ENCODE data around the gene DNAH5. TPM values are rescaled to one million over a fixed set of nuclear protein-coding genes. Genes with fewer than 3 reads are reported as not detected.

Gene DNAH5
- total RNA-seq, 1 donor, result 0.27 TPM

DNA sequence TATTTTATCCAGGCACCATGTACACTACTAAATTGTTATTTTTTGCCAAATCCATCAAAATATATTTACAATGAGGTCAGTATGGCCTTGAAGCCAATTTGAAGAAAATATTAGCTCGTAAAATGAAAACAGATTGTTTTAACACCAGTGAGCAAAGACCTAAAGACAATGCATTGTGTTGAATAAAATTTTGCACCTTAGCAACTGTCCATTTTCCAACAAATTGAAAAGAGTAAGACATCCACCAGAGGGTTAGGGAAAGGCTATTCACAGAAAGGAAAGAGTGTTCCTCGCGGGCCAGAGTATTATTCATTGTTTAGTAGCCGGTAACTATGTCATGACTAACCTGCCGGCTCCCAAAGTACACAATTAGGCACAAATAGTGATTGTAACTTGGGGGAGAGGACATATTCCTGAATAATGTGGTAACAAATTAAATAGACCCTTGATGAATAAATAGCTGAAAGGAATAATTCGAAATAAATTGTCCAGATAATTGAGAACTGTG, 213.3 kb downstream of the DNAH5 start:
- no peak for DNase-seq (ENCODE audit: low read depth in 2 of 3, low spot score in 2 of 3)

DNA sequence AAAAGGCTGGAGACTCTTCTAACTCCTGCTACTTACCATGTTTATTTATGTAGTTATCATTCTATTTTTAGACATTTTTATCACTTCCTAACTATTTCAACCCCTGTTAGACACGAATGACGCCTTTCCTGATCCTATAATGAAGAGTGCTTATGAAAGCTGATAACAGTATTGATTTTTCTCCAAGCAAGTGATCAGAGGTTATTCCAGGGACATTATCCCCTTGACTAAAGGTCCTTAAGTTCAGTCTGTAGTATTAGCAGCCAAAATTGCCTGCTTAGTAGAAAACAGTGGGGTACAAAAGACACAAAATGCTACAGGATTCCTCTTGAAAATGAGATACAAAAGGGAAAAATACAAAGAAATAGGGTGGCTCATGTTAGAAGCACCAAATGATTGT, 235.6 kb downstream of the DNAH5 start:
- DNase-seq (ENCODE audit: low read depth in 2 of 3, low spot score in 2 of 3), result no peak

DNA sequence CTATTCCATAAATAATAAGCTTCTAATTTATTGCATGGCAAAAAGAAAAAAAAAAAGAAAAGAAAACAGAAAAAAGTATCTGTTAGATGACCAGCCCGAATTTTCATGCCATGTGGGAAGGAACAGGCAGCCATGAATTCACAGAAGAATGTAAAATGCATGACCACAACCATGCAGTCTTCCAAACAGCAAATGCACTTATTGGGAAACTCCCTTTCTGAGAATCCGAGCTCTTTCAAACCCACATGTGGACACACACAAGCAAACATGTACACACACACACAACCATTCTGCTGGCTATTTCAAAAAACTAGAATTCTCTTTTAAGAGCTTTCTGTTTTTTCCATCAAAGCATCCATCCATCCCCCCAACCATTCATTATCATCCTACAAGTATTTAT, 236.1 kb downstream of the DNAH5 start:
- DNase-seq (ENCODE audit: low read depth in 2 of 3, low spot score in 2 of 3), result no peak

DNA sequence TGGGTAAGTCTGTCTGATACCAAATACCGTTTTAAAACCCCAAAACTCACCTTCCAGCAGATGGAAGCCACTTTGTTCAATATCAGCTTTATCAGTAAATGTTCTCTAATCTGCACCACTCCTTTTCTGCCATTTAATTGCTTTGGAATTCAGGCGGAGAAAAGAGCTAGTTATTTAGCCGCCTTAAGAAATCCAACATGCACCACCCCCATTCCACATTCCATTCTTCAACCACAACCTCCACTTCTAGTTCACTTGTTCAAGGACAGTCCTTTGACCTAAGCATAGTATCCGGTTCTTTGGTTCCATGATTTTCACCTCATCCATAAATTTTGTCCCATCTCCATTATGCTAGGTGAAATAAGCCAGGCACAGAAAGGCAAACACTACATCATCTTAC, 240.1 kb downstream of the DNAH5 start:
- DNase-seq (ENCODE audit: low read depth in 2 of 3, low spot score in 2 of 3), result no peak

DNA sequence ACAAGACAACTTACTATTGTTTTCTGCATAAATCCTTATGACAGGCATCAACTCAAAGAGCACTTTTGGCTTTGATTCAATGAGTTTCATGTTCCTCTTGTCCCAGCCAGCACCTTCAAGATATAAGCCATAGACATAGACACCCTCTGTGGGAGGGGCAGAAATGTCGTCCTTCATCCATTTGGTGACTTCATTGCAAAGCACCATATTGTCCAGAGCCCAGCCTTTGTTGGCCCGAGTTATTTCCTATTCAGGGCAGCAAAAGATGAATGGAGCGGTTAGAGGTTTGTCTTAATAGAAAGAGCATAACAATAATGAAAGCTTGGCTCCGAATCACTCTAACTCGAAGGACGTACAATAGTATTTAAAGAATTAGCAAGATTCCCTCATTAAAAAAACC, 243.9 kb downstream of the DNAH5 start:
- DNase-seq (ENCODE audit: low read depth in 2 of 3, low spot score in 2 of 3), result no peak

DNA sequence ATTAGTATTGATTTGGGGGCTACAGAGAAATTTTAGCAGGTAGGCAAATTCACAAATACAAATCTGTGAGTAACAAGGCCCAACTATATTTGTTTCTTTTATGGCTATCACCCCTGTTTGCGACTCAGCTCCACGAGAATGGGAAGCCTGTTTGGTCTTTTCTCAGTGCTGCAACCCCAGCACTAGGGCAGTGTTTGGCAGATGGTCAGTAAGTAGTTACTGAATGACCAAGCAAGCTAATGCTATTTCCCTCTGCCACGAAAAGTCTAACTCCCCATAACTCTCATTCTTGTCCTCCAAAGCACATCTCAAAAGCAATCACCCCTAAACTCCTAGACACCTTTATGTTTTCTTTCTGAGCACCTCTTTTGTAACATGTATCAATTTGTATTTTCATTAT, 245.6 kb downstream of the DNAH5 start:
- DNase-seq (ENCODE audit: low read depth in 2 of 3, low spot score in 2 of 3), result no peak

DNA sequence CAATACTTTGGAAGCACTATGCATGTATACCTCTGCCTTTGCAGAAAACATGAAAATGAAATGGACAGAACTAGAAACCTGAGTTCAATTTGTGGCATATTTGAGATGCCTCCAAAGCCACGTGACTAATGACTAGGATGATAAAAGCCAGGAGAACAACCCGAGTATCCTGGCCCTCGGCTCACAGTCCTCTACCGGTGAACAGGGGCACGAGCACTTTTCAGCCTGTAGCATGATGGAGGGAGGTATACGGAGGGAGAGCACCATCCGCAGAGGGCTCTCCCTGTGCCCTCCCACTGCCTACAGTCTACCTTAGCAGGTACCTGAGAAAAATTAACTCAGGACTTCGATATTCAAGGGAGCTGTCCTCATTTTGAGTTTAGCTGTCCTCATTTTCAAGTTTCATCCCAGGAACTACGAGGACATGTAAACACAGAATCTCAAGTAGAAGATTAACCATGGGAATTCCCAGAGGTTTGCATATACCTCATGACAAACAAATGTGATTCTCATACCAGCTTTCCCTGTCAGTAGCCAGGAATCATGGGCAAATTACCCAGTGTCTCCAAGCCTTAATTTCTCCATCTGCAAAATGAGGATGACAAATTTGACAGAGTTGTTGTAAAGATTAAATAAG, 249.3 kb downstream of the DNAH5 start:
- no peak for DNase-seq (ENCODE audit: low read depth in 2 of 3, low spot score in 2 of 3)

DNA sequence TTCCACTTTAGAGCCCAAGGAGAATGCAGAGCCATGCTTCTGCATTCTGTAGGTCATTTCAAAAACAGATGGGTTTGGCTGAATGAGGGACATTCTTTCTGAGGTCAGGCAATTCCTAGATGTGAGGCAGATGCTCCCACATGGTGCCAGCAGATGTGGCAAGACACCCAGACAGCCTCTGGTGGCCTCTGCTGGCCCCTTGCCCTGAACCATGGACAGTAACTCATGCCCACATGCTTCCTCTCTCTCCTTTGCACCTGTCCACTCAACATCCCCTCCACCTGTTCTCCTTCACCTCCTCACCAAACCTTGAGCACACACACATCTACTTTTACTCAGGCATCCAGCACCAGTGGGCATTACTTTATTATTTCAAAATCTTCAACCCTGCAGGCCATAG, 252.3 kb downstream of the DNAH5 start:
- DNase-seq (ENCODE audit: low read depth in 2 of 3, low spot score in 2 of 3), result no peak

DNA sequence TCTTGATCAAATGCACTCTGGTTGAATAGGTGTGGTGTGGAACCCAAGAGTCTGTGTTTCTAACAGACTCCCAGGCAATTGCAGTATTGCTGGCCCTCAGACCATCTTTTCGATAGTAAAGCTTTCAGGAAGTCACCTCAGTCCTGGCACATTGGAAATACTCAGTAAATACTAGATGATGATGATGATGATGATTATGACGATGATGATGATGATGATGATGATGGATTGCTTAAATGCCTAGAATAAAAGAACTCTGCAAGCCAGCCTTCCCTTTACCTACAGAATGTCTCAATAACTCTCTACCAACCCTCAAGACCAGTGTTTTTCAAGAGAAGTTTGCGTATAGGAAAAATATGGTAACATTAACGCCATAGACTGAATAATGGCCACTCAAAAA, 268.0 kb downstream of the DNAH5 start:
- no peak for DNase-seq (ENCODE audit: low read depth in 2 of 3, low spot score in 2 of 3)

DNA sequence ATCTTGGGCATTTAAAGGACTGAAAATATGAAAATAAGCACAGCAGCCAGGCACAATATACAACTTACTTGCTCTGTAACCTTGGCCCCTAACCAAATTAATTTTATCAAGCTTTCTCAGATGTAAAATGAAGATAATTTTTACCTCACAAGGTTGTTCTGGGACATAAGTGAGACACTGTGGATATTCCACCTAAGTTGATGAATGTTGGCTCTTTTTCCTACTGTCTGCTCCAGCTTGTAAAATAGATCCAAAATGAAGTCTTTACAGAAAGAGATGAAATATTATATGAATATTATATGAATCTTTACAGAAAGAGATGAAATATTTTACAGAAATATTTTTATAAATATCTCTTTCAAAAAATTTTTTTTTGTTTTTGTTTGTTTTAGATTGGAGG, 270.1 kb downstream of the DNAH5 start:
- DNase-seq (ENCODE audit: low read depth in 2 of 3, low spot score in 2 of 3), result no peak

DNA sequence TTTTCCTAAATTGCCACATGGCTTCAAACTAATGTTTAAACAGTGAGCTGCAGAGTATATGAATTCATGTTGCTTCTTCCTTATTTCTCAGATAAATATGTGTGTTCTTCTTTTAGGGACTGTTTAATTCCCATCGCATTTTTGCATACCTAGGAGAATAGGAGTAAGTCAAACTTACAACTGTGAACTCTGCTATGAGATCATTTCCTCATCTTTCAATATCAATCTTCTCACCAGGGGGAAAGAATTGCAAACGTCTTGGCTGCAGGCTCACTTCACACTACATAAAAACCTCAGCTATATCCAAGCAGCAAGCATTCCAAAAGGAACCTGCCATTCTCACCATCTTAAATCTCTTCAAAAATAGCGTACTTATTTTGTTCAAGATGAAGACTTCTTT, 271.0 kb downstream of the DNAH5 start:
- DNase-seq (ENCODE audit: low read depth in 2 of 3, low spot score in 2 of 3), result no peak

DNA sequence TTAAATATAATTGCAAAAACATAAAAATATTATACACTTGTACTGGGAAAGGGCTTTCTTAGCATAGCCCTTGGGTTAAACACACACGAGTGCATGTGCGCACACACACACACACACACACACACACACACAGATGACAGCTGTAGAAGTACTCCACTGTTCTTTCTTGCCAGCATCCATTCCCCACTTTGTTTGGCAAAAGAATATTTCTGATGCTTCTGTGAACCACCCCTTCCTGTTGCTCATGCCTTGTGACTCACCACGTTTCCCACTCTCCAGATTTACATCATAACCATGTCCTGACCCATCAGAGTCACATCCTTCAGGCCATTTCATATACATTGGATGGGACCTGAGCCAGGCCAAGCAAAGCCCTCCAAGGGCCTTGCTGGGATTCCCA, 280.1 kb downstream of the DNAH5 start:
- no peak for DNase-seq (ENCODE audit: low read depth in 2 of 3, low spot score in 2 of 3)

DNA sequence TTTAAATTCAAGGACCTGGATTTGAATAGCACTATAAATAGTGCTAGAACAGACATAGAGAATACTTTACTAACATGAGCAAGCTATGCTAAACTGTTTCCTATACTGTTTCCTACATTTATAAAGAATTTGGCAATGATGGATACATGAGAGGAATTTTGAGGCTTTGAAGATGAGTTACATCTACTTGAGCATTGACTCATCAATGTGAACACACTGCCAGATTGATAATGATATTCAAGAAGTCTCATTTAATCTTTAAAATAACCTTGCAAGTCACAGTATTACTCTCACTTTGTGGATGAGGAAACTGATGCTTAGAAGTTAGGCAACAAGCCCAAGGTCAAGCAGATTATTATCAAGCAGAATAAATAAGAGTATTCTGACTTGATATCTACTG, 281.9 kb downstream of the DNAH5 start:
- DNase-seq (ENCODE audit: low read depth in 2 of 3, low spot score in 2 of 3), result no peak

DNA sequence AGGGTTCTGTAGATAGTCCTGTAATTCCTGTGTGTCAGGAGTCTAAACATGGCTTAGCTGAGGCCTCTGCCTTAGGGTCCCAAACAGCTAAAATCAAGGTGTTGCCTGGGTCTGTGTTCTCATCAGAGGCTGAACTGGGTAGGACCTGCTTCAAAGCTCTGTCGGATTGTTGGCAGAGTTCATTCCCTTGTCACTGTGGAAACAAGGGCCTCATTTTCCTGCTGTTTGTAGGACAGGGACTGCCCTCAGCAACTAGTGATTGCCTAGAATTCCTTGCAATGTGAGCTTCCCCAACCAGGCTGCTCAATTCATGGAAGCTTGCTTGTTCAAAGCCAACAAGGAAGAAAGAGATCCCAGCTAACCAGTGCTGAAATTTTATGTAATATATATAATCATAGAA, 283.2 kb downstream of the DNAH5 start:
- no peak for DNase-seq (ENCODE audit: low read depth in 2 of 3, low spot score in 2 of 3)

DNA sequence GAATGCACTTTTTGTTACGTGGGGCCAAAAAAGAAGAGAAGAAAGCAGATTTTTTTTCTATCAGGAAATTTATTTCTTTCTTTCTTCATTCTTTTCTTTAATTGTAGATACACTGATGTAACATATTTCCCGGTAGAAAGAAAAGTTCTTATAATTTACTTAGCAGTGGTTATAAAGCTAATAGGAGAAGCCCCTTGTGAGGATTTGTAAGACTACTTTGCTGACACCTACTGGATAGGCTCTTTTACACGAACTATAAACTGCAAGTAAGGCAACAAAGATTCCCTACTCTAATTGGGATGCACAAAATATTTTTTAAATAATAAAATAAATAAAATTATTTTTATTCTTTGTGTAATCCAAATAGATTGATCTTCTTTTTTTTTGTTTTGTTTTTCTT, 284.4 kb downstream of the DNAH5 start:
- DNase-seq (ENCODE audit: low read depth in 2 of 3, low spot score in 2 of 3), result peak in 1 of 3 donors; percentile 24

DNA sequence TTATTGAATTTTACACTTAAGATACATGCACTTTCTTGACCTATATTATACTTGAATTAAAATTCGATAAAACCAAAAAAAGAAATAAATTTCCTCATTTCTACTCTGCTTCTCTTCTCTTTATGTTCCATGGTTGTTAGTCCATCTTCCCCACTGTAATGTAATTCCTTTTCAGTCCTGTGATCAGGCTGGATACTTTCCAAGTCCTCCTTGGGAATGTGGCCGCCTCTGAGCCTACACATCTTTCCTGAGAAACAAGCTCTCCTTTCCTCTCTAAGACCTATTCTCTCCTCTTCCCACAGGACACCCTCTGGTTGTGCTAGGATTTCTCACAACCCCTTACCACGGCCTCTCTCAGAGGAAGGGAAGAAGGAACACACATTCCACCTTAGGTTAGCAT, 285.1 kb downstream of the DNAH5 start:
- no peak for DNase-seq (ENCODE audit: low read depth in 2 of 3, low spot score in 2 of 3)

DNA sequence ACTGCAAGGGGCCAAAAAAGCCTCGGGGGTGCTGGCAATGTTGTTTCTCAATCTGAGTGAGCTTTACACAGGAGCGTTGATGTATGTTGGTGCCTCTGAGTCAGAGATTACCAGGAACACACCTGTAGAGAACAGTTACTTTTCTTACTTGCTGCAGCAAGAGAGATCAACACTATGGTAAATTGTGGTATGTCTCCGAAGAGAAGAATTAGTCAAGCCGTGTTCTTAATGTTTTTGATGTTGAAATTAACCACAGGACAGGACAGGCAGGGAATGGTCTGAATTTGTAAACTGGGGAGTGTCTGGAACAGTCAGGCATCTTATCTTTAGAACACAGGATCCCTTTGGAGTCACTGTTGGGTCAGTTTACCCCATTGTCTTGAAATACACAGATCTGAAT, 285.7 kb downstream of the DNAH5 start:
- no peak for DNase-seq (ENCODE audit: low read depth in 2 of 3, low spot score in 2 of 3)

DNA sequence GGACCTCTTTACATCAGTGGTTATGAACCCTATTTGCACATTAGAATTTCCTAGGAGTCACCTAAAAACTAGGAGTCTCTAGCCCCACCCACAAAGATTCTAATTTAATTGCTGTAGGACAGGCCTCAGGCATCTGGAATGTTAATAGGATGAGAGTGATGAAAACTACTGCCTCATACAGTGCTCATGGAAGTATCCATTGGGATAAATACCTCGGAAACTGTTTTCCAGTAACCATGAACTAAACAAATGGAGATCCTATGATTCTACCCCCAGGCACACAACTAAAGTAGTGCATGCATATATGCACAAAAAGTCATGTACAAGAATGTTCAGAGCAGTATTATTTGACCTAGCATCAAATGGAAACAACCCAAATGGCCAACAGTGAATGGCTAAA, 286.3 kb downstream of the DNAH5 start:
- DNase-seq (ENCODE audit: low read depth in 2 of 3, low spot score in 2 of 3), result no peak

DNA sequence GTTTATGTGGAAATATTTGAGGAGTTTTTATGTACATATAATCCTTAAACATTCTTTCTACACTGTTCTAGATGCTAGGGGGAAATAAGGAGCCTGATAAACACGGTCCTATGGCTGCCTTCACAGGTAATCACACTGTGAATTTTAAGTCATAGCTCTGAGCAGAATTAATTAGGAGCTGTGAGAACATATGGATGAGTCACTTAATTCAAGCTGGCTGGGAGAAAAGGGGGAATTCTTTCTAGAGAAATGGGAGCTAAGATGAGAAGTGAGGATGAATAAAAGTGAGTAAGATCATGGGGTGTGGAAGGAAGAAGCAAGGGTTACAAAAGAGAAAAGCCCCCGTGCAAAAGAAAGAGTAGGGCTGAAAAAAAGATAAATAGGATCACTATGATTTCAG, 290.8 kb downstream of the DNAH5 start:
- no peak for DNase-seq (ENCODE audit: low read depth in 2 of 3, low spot score in 2 of 3)

DNA sequence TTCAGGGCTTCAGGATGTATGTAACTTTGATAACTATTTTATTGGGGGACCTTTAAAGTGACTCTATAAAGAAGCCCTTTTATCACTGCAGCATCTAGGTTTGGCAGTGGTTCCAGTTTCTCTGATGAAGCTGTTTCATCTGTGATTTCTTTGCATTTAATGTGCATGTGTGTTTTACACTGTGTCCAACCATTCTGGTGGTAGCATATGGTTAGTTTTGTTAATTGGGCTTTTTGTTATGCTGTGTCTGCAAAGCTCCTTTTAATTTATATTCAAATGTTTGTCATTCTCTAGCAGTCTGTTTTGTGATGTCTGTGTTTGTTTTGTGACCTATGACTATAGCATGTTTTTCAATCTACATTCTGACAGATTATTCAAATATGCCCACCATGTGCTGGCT, 294.8 kb downstream of the DNAH5 start:
- DNase-seq (ENCODE audit: low read depth in 2 of 3, low spot score in 2 of 3), result no peak

DNA sequence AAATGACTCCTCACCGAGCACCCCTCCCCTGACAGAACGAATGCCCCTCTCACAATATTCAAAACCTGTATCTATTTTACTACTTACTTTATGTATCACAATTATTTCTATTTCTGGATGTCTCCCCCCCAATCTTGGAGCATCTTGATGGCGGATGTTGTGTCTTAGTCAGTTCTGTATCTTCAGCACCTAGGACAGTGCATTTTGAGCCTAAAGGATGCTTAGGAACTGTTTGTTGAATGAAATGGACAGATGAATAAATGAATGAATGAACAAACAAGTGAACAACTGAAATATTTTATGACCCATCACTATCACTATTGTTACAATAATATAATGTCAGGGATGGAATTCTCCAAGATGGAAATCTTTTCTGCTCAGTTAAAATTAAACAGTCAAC, 295.7 kb downstream of the DNAH5 start:
- DNase-seq (ENCODE audit: low read depth in 2 of 3, low spot score in 2 of 3), result no peak

DNA sequence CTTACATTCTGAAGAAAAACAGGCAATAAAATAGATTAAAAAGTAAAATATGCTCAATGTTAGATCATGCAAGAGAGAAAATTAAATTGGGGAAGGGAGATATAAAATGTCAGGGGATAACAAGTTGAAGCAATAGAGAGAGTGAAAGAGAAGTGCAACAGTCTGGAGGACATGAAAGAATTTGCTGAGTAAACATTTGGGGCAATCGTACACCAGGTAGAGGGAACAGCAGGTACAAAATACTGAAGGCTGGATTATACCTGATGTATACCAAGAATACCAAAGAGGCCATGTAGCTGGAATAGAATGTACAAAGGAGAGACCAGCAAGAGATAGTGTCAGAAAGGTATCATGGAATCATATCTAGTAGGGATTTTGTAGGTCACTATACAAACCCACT, 300.8 kb downstream of the DNAH5 start:
- DNase-seq (ENCODE audit: low read depth in 2 of 3, low spot score in 2 of 3), result no peak

DNA sequence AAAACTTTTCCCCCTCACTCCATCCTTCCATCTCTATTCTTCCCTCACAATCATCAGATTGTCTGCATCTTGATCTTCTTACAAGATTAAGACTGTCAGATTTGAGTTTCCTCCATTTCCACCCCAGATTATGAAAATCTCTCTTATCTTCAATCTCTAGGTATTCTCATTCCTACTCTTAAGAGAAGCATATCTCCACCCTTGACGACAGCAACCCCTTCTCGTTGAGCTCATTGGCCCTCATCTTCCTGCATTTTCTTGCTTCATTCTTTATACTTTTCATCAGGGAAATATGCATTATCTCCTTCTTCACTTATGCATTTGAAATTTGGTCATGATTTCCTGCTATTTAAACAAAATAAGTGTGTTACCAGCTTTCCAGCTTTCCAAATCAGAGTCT, 301.3 kb downstream of the DNAH5 start:
- DNase-seq (ENCODE audit: low read depth in 2 of 3, low spot score in 2 of 3), result no peak

All from hematopoietic multipotent progenitor cell (in vitro differentiated cells).